Stimulated activated CD8-positive, alpha-beta memory T cell treated with anti-CD3 and anti-CD28 coated beads, Interleukin-4, amount 100 ng/mL, for 24 hours (primary cell): ENCODE measurements around the gene SNUPN.
"Not testable (repeated sequence)": the region's sequence is repeated elsewhere in the genome, so short reads cannot be mapped to it uniquely, and the experiment has no call there.

ENCODE experiments used
- DNase-seq: peaks from one replicate; pipeline ENCODE4 v3.0.0-alpha.2; 2020; ENCODE audit warnings: low read depth

The SNUPN gene

GRCh38 chr15:75583701-75584100 lies 41.8 kb downstream of the SNUPN start:
- no peak for DNase-seq

GRCh38 chr15:75582943-75583342 lies 42.6 kb downstream of the SNUPN start:
- DNase-seq, result not testable (repeated sequence)

- DNase-seq, result peak; percentile 60
Measured at GRCh38 chr15:75578948-75579920, 46.3 kb downstream of the SNUPN start, which contains the start of gene PTPN9. Gene PTPN9, minus strand, starts transcription at chr15:75579315. Its CDS starts 539 bp downstream, at chr15:75578776.

GRCh38 chr15:75578173-75578947 lies 47.2 kb downstream of the SNUPN start:
- DNase-seq, result no peak

- no peak for DNase-seq
Measured at GRCh38 chr15:75577401-75578172, 47.9 kb downstream of the SNUPN start.

GRCh38 chr15:75573648-75574384 lies 51.7 kb downstream of the SNUPN start:
- DNase-seq, result no peak

GRCh38 chr15:75570126-75570845 lies 55.2 kb downstream of the SNUPN start:
- no peak for DNase-seq

- no peak for DNase-seq
Measured at GRCh38 chr15:75565062-75565970, 60.2 kb downstream of the SNUPN start.

GRCh38 chr15:75561888-75562287 lies 63.6 kb downstream of the SNUPN start:
- no peak for DNase-seq

GRCh38 chr15:75559360-75559759 lies 66.2 kb downstream of the SNUPN start:
- not testable (repeated sequence) for DNase-seq

GRCh38 chr15:75558955-75559354 lies 66.6 kb downstream of the SNUPN start:
- not testable (repeated sequence) for DNase-seq

GRCh38 chr15:75554717-75555116 lies 70.8 kb downstream of the SNUPN start:
- DNase-seq, result no peak

GRCh38 chr15:75553659-75554058 lies 71.9 kb downstream of the SNUPN start:
- no peak for DNase-seq

- DNase-seq, result no peak
Measured at GRCh38 chr15:75551091-75551490, 74.4 kb downstream of the SNUPN start.
